ENCODE data around the gene FKBP2.
"Not testable (repeated sequence)": the region's sequence is repeated elsewhere in the genome, so short reads cannot be mapped to it uniquely, and the experiment has no call there.

FKBP2 gene

GRCh38 chr11:64241491-64242374 is 838 bp downstream of the FKBP2 start:
- TF ChIP-seq CTCF (IDR thresholded peaks at IDR 0.05; ENCODE audit: low read depth, low read length), result no peak
- DNase-seq (ENCODE audit: extremely low read depth, low read depth), result no peak

DNA sequence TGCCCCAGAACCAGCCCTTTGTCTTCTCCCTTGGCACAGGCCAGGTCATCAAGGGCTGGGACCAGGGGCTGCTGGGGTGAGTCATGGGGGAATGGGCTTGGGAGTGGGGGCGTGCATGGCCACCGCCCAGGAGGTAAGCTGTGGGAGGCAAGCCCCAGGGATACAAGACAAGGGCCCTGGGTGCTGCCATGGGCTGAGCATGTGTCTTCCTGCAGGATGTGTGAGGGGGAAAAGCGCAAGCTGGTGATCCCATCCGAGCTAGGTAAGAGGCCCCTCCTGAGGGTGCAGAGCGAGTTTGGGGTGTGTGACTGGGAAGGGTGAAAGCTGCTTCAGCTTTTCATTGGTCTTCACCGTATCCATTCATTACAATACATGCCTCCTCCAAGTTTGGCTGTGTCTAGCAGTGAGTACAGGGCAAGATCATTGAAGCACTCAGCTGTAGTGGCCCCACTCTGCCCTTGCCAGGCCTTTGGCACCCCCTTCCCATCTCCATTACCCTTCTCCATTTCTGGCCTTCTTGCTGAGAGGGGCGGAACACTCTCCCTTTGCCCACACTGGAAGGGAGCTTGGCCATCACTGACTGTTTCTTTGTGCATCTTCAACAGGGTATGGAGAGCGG is 2.5 kb downstream of the FKBP2 start:
- DNase-seq (ENCODE audit: extremely low read depth, low read depth), result no peak
- no peak for TF ChIP-seq CTCF (IDR thresholded peaks at IDR 0.05; ENCODE audit: low read depth, low read length)

GRCh38 chr11:64244107-64244506 is 3.2 kb downstream of the FKBP2 start:
- no peak for DNase-seq (ENCODE audit: extremely low read depth, low read depth)
- TF ChIP-seq CTCF (IDR thresholded peaks at IDR 0.05; ENCODE audit: low read depth, low read length), result no peak

DNA sequence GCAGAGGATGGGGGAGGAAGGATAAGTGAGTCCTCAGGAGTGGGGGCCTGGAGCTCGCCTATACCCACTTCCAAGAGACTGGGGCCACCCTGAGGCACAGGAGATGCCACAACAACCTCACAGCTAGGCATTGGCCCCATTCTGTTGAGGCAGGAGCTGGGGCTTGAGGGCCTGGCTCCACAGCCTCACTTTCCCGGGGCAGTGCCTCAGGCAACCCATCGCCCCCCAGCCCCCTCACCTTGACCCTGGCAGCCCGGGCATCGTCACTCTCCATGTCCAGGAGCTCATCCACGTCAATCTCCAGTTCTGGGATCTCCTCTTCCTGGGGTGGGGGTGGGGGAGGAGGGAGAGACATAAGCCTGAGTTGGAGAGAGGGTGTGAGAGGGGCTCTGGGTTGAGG is 4.1 kb downstream of the FKBP2 start:
- TF ChIP-seq CTCF (IDR thresholded peaks at IDR 0.05; ENCODE audit: low read depth, low read length), result no peak
- DNase-seq (ENCODE audit: extremely low read depth, low read depth), result no peak

- TF ChIP-seq CTCF (IDR thresholded peaks at IDR 0.05; ENCODE audit: low read depth, low read length), result no peak
- no peak for DNase-seq (ENCODE audit: extremely low read depth, low read depth)
Observed at GRCh38 chr11:64245401-64245796, 4.5 kb downstream of the FKBP2 start.

- DNase-seq (ENCODE audit: extremely low read depth, low read depth), result peak; percentile 49
- no peak for TF ChIP-seq CTCF (IDR thresholded peaks at IDR 0.05; ENCODE audit: low read depth, low read length)
Observed at GRCh38 chr11:64245797-64246620, 5.1 kb downstream of the FKBP2 start.

- not testable (repeated sequence) for DNase-seq (ENCODE audit: extremely low read depth, low read depth)
Observed at GRCh38 chr11:64246621-64246870, 5.7 kb downstream of the FKBP2 start.

All from AG09319 (cell line).